IMR-90 (cell line): ENCODE results near the gene AOPEP. TPM values are rescaled to one million over a fixed set of nuclear protein-coding genes. Genes with fewer than 3 reads are reported as not detected.
A peak's percentile ranks its signal among the peaks of the same experiment; 100 is the strongest.

Experiments
- ATAC-seq: fragments of 200-7000 bp; cut with Tn5 transposase; 2 replicates; pipeline ENCODE4 v1.9.1; 2020; ENCODE audit warnings: low read depth, mild to moderate bottlenecking, moderate library complexity
- BruUV-seq: library from RNA; stranded (reverse); fragments of 400-500 nt; replicated peaks from 2 replicates; lab custom pipeline; 2021; lab: Mats Ljungman, UMichigan
- CTCF ChIA-PET: fragments of 300-600 bp; formaldehyde crosslinking; extraction: SDS; loops from one replicate; lab custom pipeline; 2021; ENCODE audit warnings: antibody characterized with exemption; lab: Yijun Ruan, JAX
- POLR2A ChIA-PET: fragments of 300-600 bp; sonication (Branson Sonifier 250); formaldehyde crosslinking; loops from one replicate; lab custom pipeline; 2022; ENCODE audit warnings: antibody characterized with exemption; ENCODE audit not compliant: unreplicated experiment; lab: Charles Lee
- DNase-seq: peaks from one replicate; pipeline ENCODE4 v3.0.0; 2013
- H2AFZ ChIP-seq: replicated peaks from 2 replicates; pipeline ENCODE3; 2013; ENCODE audit warnings: low read length, mild to moderate bottlenecking; ENCODE audit not compliant: poor library complexity
- H2AK5ac ChIP-seq: 2 replicates; pipeline ENCODE4 v1.6.1; 2013; ENCODE audit warnings: low read depth, low read length, inconsistent platforms
- H2AK9ac ChIP-seq: replicated peaks from 2 replicates; pipeline ENCODE3; 2013; ENCODE audit warnings: mild to moderate bottlenecking, low read depth, low read length, moderate library complexity; ENCODE audit not compliant: poor library complexity
- H2BK120ac ChIP-seq: 2 replicates; pipeline ENCODE4 v1.6.1; 2013; ENCODE audit warnings: low read depth, low read length, inconsistent platforms
- H2BK15ac ChIP-seq: 3 replicates; pipeline ENCODE4 v1.6.1; 2013; ENCODE audit warnings: low read depth, low read length, inconsistent platforms
- H2BK20ac ChIP-seq: 2 replicates; pipeline ENCODE4 v1.6.1; 2013; ENCODE audit warnings: low read depth, mild to moderate bottlenecking, inconsistent platforms, low read length, moderate library complexity
- H2BK5ac ChIP-seq: 2 replicates; pipeline ENCODE4 v1.6.1; 2013; ENCODE audit warnings: mild to moderate bottlenecking, low read depth, low read length, inconsistent platforms; ENCODE audit not compliant: poor library complexity, severe bottlenecking
- H3K14ac ChIP-seq: replicated peaks from 2 replicates; pipeline ENCODE4 v1.6.1; 2013; ENCODE audit warnings: low read depth, low read length, inconsistent platforms
- H3K18ac ChIP-seq: 2 replicates; pipeline ENCODE4 v1.6.1; 2013; ENCODE audit warnings: low read depth, low read length, control low read depth
- H3K23ac ChIP-seq: 2 replicates; pipeline ENCODE4 v1.6.1; 2013; ENCODE audit warnings: low read depth, low read length, inconsistent platforms
- H3K27ac ChIP-seq: 2 replicates; pipeline ENCODE4 v1.5.1; 2013; ENCODE audit warnings: mild to moderate bottlenecking, control low read depth, low read length; ENCODE audit not compliant: insufficient read depth
- H3K27me3 ChIP-seq: 2 replicates; pipeline ENCODE4 v1.6.1; 2013; ENCODE audit warnings: low read length; ENCODE audit not compliant: control insufficient read depth, insufficient read depth
- H3K36me3 ChIP-seq: 2 replicates; pipeline ENCODE4 v1.6.1; 2013; ENCODE audit warnings: low read length, mixed read lengths; ENCODE audit not compliant: control insufficient read depth, insufficient read depth
- H3K4ac ChIP-seq: 2 replicates; pipeline ENCODE4 v1.6.1; 2013; ENCODE audit warnings: low read depth, low read length, inconsistent platforms
- H3K4me1 ChIP-seq: 2 replicates; pipeline ENCODE4 v1.6.1; 2013; ENCODE audit warnings: low read length, mixed read lengths; ENCODE audit not compliant: control insufficient read depth, insufficient read depth
- H3K4me2 ChIP-seq: 2 replicates; pipeline ENCODE4 v1.6.1; 2013; ENCODE audit warnings: low read depth, mild to moderate bottlenecking, control low read depth, low read length, moderate library complexity
- H3K4me3 ChIP-seq: 2 replicates; pipeline ENCODE4 v1.5.1; 2013; ENCODE audit warnings: low read depth, mild to moderate bottlenecking, control low read depth, low read length, moderate library complexity; ENCODE audit not compliant: insufficient read depth
- H3K56ac ChIP-seq: 2 replicates; pipeline ENCODE4 v1.6.1; 2013; ENCODE audit warnings: low read length, inconsistent platforms; ENCODE audit not compliant: insufficient read depth; ENCODE audit errors: extremely low read depth
- H3K79me1 ChIP-seq, 2 experiments: 2 replicates each; pipeline ENCODE4 v1.6.1; 2013; ENCODE audit warnings: low read length in 2 of 2, inconsistent platforms in 1 of 2, low read depth in 1 of 2
- H3K9ac ChIP-seq: 2 replicates; pipeline ENCODE4 v1.6.1; 2013; ENCODE audit warnings: low read depth, low read length, control low read depth
- H3K9me1 ChIP-seq: 2 replicates; pipeline ENCODE4 v1.6.1; 2013; ENCODE audit warnings: low read length, inconsistent platforms; ENCODE audit not compliant: insufficient read depth
- H3K9me3 ChIP-seq: 2 replicates; pipeline ENCODE4 v1.6.1; 2013; ENCODE audit warnings: low read length; ENCODE audit not compliant: control insufficient read depth, insufficient read depth
- H4K20me1 ChIP-seq: 2 replicates; pipeline ENCODE4 v1.6.1; 2013; ENCODE audit warnings: low read length, inconsistent platforms; ENCODE audit not compliant: insufficient read depth
- H4K5ac ChIP-seq: 2 replicates; pipeline ENCODE4 v1.6.1; 2013; ENCODE audit warnings: mild to moderate bottlenecking, low read depth, low read length, control low read depth
- H4K8ac ChIP-seq, 2 experiments: 2 replicates each; pipeline ENCODE4 v1.6.1; 2013; ENCODE audit warnings: low read depth in 2 of 2, low read length in 2 of 2, control low read depth in 1 of 2, inconsistent platforms in 1 of 2
- H4K91ac ChIP-seq: 2 replicates; pipeline ENCODE4 v1.6.1; 2013; ENCODE audit warnings: low read depth, low read length, inconsistent platforms; ENCODE audit not compliant: insufficient read depth
- BHLHE40 ChIP-seq: fragments of 150-350 bp; IDR thresholded peaks from 2 replicates; pipeline ENCODE4 v1.6.1; 2016; ENCODE audit warnings: mild to moderate bottlenecking, low read depth, low read length
- CEBPB ChIP-seq: IDR thresholded peaks from 2 replicates; pipeline ENCODE4 v1.6.1; 2012; ENCODE audit warnings: low read depth, low read length, improper control_type of control experiment
- CHD1 ChIP-seq: IDR thresholded peaks from 2 replicates; pipeline ENCODE4 v1.6.1; 2012; ENCODE audit warnings: low read depth, low read length, improper control_type of control experiment
- CTCF ChIP-seq: conservative IDR thresholded peaks from 2 replicates; pipeline ENCODE4 v1.5.1; 2012; ENCODE audit warnings: mild to moderate bottlenecking, low read depth, low read length, improper control_type of control experiment
- ELK1 ChIP-seq: fragments of 150-350 bp; IDR thresholded peaks from 2 replicates; pipeline ENCODE4 v1.6.1; 2016; ENCODE audit warnings: low read depth, mild to moderate bottlenecking, low read length, moderate library complexity, borderline replicate concordance
- FOS ChIP-seq: fragments of 150-350 bp; IDR thresholded peaks from 2 replicates; pipeline ENCODE4 v1.6.1; 2016; ENCODE audit warnings: low read depth, low read length
- MAFK ChIP-seq: IDR thresholded peaks from 2 replicates; pipeline ENCODE4 v1.6.1; 2012; ENCODE audit warnings: low read depth, low read length, improper control_type of control experiment
- MAZ ChIP-seq: IDR thresholded peaks from 2 replicates; pipeline ENCODE4 v1.6.1; 2012; ENCODE audit warnings: low read depth, mild to moderate bottlenecking, low read length, improper control_type of control experiment, moderate library complexity, borderline replicate concordance
- MXI1 ChIP-seq: IDR thresholded peaks from 2 replicates; pipeline ENCODE4 v1.6.1; 2012; ENCODE audit warnings: low read depth, mild to moderate bottlenecking, low read length, moderate library complexity, borderline replicate concordance
- RCOR1 ChIP-seq: IDR thresholded peaks from 2 replicates; pipeline ENCODE4 v1.6.1; 2012; ENCODE audit warnings: mild to moderate bottlenecking, low read length, improper control_type of control experiment; ENCODE audit not compliant: insufficient replicate concordance
- SMC3 ChIP-seq: fragments of 150-350 bp; IDR thresholded peaks from 2 replicates; pipeline ENCODE4 v1.6.1; 2016; ENCODE audit warnings: low read depth, mild to moderate bottlenecking, antibody characterized with exemption, low read length, moderate library complexity
- USF2 ChIP-seq: fragments of 150-350 bp; IDR thresholded peaks from 2 replicates; pipeline ENCODE4 v1.6.1; 2017; ENCODE audit warnings: mild to moderate bottlenecking, antibody characterized with exemption, low read length, low read depth
- WGBS, 2 experiments: methylation state at CpG; one replicate each; pipeline versions ENCODE4 v1.1.5 to v1.1.7; 2013; ENCODE audit warnings: missing lambda C conversion rate in 2 of 2; ENCODE audit not compliant: insufficient read length in 1 of 2; ENCODE audit errors: extremely low coverage in 2 of 2; 5-methylcytosine and 5-hydroxymethylcytosine counted together
- dilution Hi-C: fragments of 300-500 bp; cut with HindIII; formaldehyde crosslinking; loops from one replicate; pipeline ENCODE4 v1.14.3; 2018; ENCODE audit warnings: low sequenced_read_pairs; ENCODE audit not compliant: unreplicated experiment
- in situ Hi-C: fragments of 300-500 bp; cut with MboI; formaldehyde crosslinking; loops from 3 replicates; pipeline ENCODE4 v1.14.3; 2019; ENCODE audit warnings: low sequenced_read_pairs, inconsistent platforms, mixed read lengths
- intact Hi-C: fragments of 100-400 bp; cut with micrococcal nuclease; formaldehyde crosslinking; loops from 2 replicates; pipeline ENCODE4 v1.10.0; 2022
- polyA plus RNA-seq, 3 experiments: library from polyadenylated mRNA; depleted of rRNA; stranded (reverse); fragments of >200 nt; gene quantifications; 2 replicates each; pipeline ENCODE4 v1.2.3, GENCODE V29; 2012; ENCODE audit warnings: low replicate concordance in 1 of 3
- total RNA-seq: library from RNA; depleted of rRNA; stranded (reverse); fragments of >200 nt; gene quantifications from 2 replicates; pipeline ENCODE4 v1.2.3, GENCODE V29; 2012

AOPEP gene
- total and polyA plus RNA-seq, 2 of the 4 experiments (the other 2 are of a cell fraction): 34.9 to 38.7 TPM

- H2BK20ac ChIP-seq: peak overlapping the region; percentile 58
- no TSS peak for BruUV-seq
- ChIA-PET POLR2A (interaction anchor here (0.6 kb wide), 1 partner anchor 294 kb away, joined by 5 read pairs; no protein-coding TSS in a partner anchor), CTCF (interaction anchor here (1.4 kb wide), 1 partner anchor 11 kb away, joined by 10 read pairs; no protein-coding TSS in a partner anchor)
- intact Hi-C loops: no loop called here
- DNase-seq (no peak), ATAC-seq (peak; percentile 12; the same call in 1 of the 2 replicates)
- peak overlapping the region; percentile 77; the same call in 1 of the 2 replicates for H2BK120ac ChIP-seq
- peaks cover 67% of the 10 kb centered on the region for H4K20me1 ChIP-seq
- peaks cover 49 to 75% of the 10 kb centered on the region in 2 experiments; a peak in 3 of 4 replicates for H3K79me1 ChIP-seq
- peak overlapping the region; percentile 96 for H3K14ac ChIP-seq
- no peaks in the 10 kb centered on the region for H3K9me3 ChIP-seq
- H3K27me3 ChIP-seq: no peaks in the 10 kb centered on the region
- dilution Hi-C loops: no loop called here
- peaks cover 25% of the 10 kb centered on the region for H3K4me1 ChIP-seq
- peak overlapping the region; percentile 93 for H3K4ac ChIP-seq
- peak overlapping the region in 1 of 2 experiments; percentile 54; a peak in 1 of 4 replicates for H4K8ac ChIP-seq
- H2AFZ ChIP-seq: no peak overlapping the region
- H3K9me1 ChIP-seq: peaks cover 35% of the 10 kb centered on the region
- peak overlapping the region; percentile 86 for H4K91ac ChIP-seq
- H3K9ac ChIP-seq: no peak overlapping the region; the same call in 1 of the 2 replicates
- H3K36me3 ChIP-seq: peaks cover 27% of the 10 kb centered on the region
- peak overlapping the region; percentile 91 for H3K18ac ChIP-seq
- peak overlapping the region; percentile 38; the same call in 1 of the 2 replicates for H4K5ac ChIP-seq
- peak overlapping the region; percentile 85 for H2BK5ac ChIP-seq
- peak overlapping the region; percentile 98 for H2AK5ac ChIP-seq
- H3K56ac ChIP-seq: no peak overlapping the region
- peak overlapping the region; percentile 57 for H3K4me2 ChIP-seq
- H3K23ac ChIP-seq: peak overlapping the region; percentile 87
- in situ Hi-C loops: no loop called here
- no peak overlapping the region for H3K4me3 ChIP-seq
- H2AK9ac ChIP-seq: peak overlapping the region; percentile 22
- H2BK15ac ChIP-seq: peak overlapping the region; percentile 91; the same call in 1 of the 3 replicates
- WGBS, 2 experiments: no CpG with 5 or more reads among the region's 2 CpGs
- TF ChIP-seq CTCF (no peak), MAZ (no peak), SMC3 (no peak), BHLHE40 (no peak), USF2 (no peak), CEBPB (no peak), MAFK (no peak), ELK1 (no peak), FOS (no peak), MXI1 (no peak), CHD1 (no peak), RCOR1 (no peak)
- H3K27ac ChIP-seq: peak overlapping the region; percentile 55
These were observed 310.2 kb downstream of the AOPEP start for GRCh38 chr9:95036676-95037075.
